ENCODE data around the gene SFI1. TPM values are rescaled to one million over a fixed set of nuclear protein-coding genes. Genes with fewer than 3 reads are reported as not detected.

The SFI1 gene
- total and polyA plus RNA-seq, 2 of the 8 experiments (the other 6 are each of a cell fraction or from before 2014, with no cell fraction given), result 10.4 to 30.1 TPM

- Histone ChIP-seq H4K5ac (ENCODE audit: insufficient read length, low read depth, low read length) (no peak overlapping the region), H3K23ac (ENCODE audit: insufficient read length) (no peak overlapping the region), H3K18ac (ENCODE audit: extremely low read depth, low read length) (no peak overlapping the region), H3K9me3 (ENCODE audit: insufficient read depth in 2 of 2, low read depth in 1 of 2, low read length in 1 of 2) (no peaks in the 10 kb centered on the region), H3K27ac (ENCODE audit: low read depth, low read length) (no peak overlapping the region), H4K8ac (ENCODE audit: extremely low read depth, insufficient read depth, low read length) (no peak overlapping the region), H2AFZ (ENCODE audit: low read length) (no peak overlapping the region), H4K91ac (replicated peaks; ENCODE audit: insufficient read length, low read length) (no peak overlapping the region), H3K36me3 (ENCODE audit: control insufficient read depth in 2 of 4, insufficient read depth in 4 of 4, low read length in 3 of 4) (peaks cover 7 to 19% (median 12%) of the 10 kb centered on the region in 4 experiments), H3K4ac (replicated peaks; ENCODE audit: insufficient read length, low read depth, low read length) (no peak overlapping the region), H3K79me2 (ENCODE audit: control insufficient read depth in 1 of 2, insufficient read depth in 2 of 2, low read length in 2 of 2) (no peaks in the 10 kb centered on the region), H2BK5ac (ENCODE audit: low read depth, low read length) (no peak overlapping the region), H3K4me2 (ENCODE audit: insufficient read depth in 1 of 2, low read depth in 2 of 2, low read length in 2 of 2) (no peak overlapping the region), H3K14ac (ENCODE audit: insufficient read length) (no peak overlapping the region), H3K4me3 (ENCODE audit: extremely low read depth in 1 of 4, insufficient read depth in 2 of 4, low read depth in 3 of 4, low read length in 4 of 4) (no peak overlapping the region), H3K4me1 (replicated peaks in 1 of 4; ENCODE audit: control insufficient read depth in 3 of 4, insufficient read depth in 4 of 4, low read length in 3 of 4) (no peaks in the 10 kb centered on the region), H3K23me2 (ENCODE audit: low read depth, low read length) (no peaks in the 10 kb centered on the region), H3K27me3 (replicated peaks in 1 of 4; ENCODE audit: control insufficient read depth in 3 of 4, extremely low read depth in 1 of 4, insufficient read depth in 3 of 4, low read length in 3 of 4) (peaks cover 0 to 1% (median 0%) of the 10 kb centered on the region in 4 experiments; a peak in 1 of 7 replicates), H2BK120ac (replicated peaks; ENCODE audit: low read depth, low read length) (no peak overlapping the region), H3K56ac (replicated peaks; ENCODE audit: insufficient read length, low read depth, low read length) (no peak overlapping the region), H3K9ac (replicated peaks in 1 of 4; ENCODE audit: extremely low read depth in 1 of 4, low read depth in 3 of 4, low read length in 3 of 4) (no peak overlapping the region), H2BK15ac (ENCODE audit: low read length) (no peak overlapping the region), H3K79me1 (ENCODE audit: low read depth, low read length) (no peaks in the 10 kb centered on the region), H4K20me1 (replicated peaks in 1 of 2; ENCODE audit: control insufficient read depth in 1 of 2, insufficient read depth in 2 of 2, low read length in 2 of 2) (peaks cover 0 to 3% of the 10 kb centered on the region in 2 experiments), H2AK5ac (ENCODE audit: low read depth, low read length) (no peak overlapping the region), H2BK12ac (ENCODE audit: low read depth, low read length) (no peak overlapping the region), H2BK20ac (ENCODE audit: low read length) (no peak overlapping the region)
- DNase-seq (ENCODE audit: low read depth in 1 of 2, low spot score in 2 of 2) (no peak), FAIRE-seq (no peak)
- ChIA-PET POLR2A (ENCODE audit: partially characterized antibody) (interaction anchor here (0.9 to 3.8 kb wide), 2 partner anchors 9 to 13 kb away, joined by 3 to 15 read pairs; no protein-coding TSS in a partner anchor), CTCF (ENCODE audit: partially characterized antibody) (interaction anchor here (1.4 to 2.1 kb wide), 2 partner anchors 8 to 21 kb away, joined by 4 to 7 read pairs; no protein-coding TSS in a partner anchor)
- TF ChIP-seq MAFK (IDR thresholded peaks at IDR 0.05; ENCODE audit: low read depth, low read length) (peak; percentile 75), HDAC2 (IDR thresholded peaks at IDR 0.05; ENCODE audit: borderline replicate concordance in 1 of 2, low read depth in 2 of 2, low read length in 2 of 2) (no peak)
- WGBS, 2 experiments (ENCODE audit: extremely low coverage in 1 of 2, insufficient coverage in 1 of 2, insufficient read length in 1 of 2, insufficient replicate concordance in 2 of 2, low coverage in 1 of 2, low lambda C conversion rate in 2 of 2, missing lambda C conversion rate in 1 of 2), result 88% methylated on average over 2 of the region's 2 CpGs; no CpG with 5 or more reads in 1 of the 2 experiments
Observed at GRCh38 chr22:31446767-31447166, 49.6 kb upstream of the SFI1 start.
